SK-N-SH treated with all-trans-retinoic acid at 6 μM for 48 hours (cell line): Measurements from ENCODE around the gene KIFAP3.
"Not testable (repeated sequence)": the region's sequence is repeated elsewhere in the genome, so short reads cannot be mapped to it uniquely, and the experiment has no call there.

Experiments used
- ATAC-seq: fragments of 200-7000 bp; cut with Tn5 transposase; 3 replicates; pipeline ENCODE4 v1.9.1; 2020; ENCODE audit warnings: mild to moderate bottlenecking, moderate library complexity
- ARNTL ChIP-seq: fragments of 450-650 bp; formaldehyde crosslinking; IDR thresholded peaks from 2 replicates; pipeline ENCODE4 v1.5.0; 2020; ENCODE audit warnings: low read depth, mild to moderate bottlenecking, moderate library complexity, borderline replicate concordance
- BACH2 ChIP-seq: fragments of 250-450 bp; sonication (Bioruptor Pico); IDR thresholded peaks from 2 replicates; pipeline ENCODE4 v1.9.0; 2021; ENCODE audit warnings: mild to moderate bottlenecking, borderline replicate concordance
- CSDC2 ChIP-seq: fragments of 250-450 bp; sonication (Bioruptor Pico); IDR thresholded peaks from 2 replicates; pipeline ENCODE4 v1.5.0; 2020; ENCODE audit warnings: mild to moderate bottlenecking, moderate library complexity
- OSR1 ChIP-seq: fragments of 250-450 bp; sonication (Bioruptor Pico); IDR thresholded peaks from 2 replicates; pipeline ENCODE4 v1.8.0; 2022; ENCODE audit warnings: moderate library complexity, mild to moderate bottlenecking, inconsistent platforms
- PPARA ChIP-seq: fragments of 250-450 bp; sonication (Bioruptor Pico); IDR thresholded peaks from 2 replicates; pipeline ENCODE4 v1.5.0; 2020; ENCODE audit warnings: mild to moderate bottlenecking, borderline replicate concordance
- RARB ChIP-seq: fragments of 250-450 bp; sonication (Bioruptor Pico); IDR thresholded peaks from 2 replicates; pipeline ENCODE4 v1.8.0; 2021; ENCODE audit warnings: mild to moderate bottlenecking, moderate library complexity
- SNAI2 ChIP-seq: fragments of 250-450 bp; sonication (Bioruptor Pico); IDR thresholded peaks from 2 replicates; pipeline ENCODE4 v1.5.0; 2020; ENCODE audit warnings: mild to moderate bottlenecking, moderate library complexity
- TCF4 ChIP-seq: fragments of 250-450 bp; sonication (Bioruptor Pico); IDR thresholded peaks from 2 replicates; pipeline ENCODE4 v1.8.0; 2021; ENCODE audit warnings: mild to moderate bottlenecking, moderate library complexity, borderline replicate concordance
- TOX ChIP-seq: fragments of 250-450 bp; sonication (Bioruptor Pico); IDR thresholded peaks from 2 replicates; pipeline ENCODE4 v1.8.0; 2021; ENCODE audit warnings: mild to moderate bottlenecking, moderate library complexity, borderline replicate concordance
- ZC3H10 ChIP-seq: fragments of 250-450 bp; sonication (Bioruptor Pico); IDR thresholded peaks from 2 replicates; pipeline ENCODE4 v1.5.1; 2021; ENCODE audit warnings: mild to moderate bottlenecking, moderate library complexity
- ZFP3 ChIP-seq: fragments of 250-450 bp; sonication (Bioruptor Pico); IDR thresholded peaks from 2 replicates; pipeline ENCODE4 v1.5.0; 2020; ENCODE audit warnings: mild to moderate bottlenecking, moderate library complexity
- ZFP30 ChIP-seq: fragments of 450-650 bp; formaldehyde crosslinking; IDR thresholded peaks from 2 replicates; pipeline ENCODE4 v1.5.0; 2022; ENCODE audit warnings: mild to moderate bottlenecking, moderate library complexity
- ZNF70 ChIP-seq: fragments of 450-650 bp; formaldehyde crosslinking; IDR thresholded peaks from 2 replicates; pipeline ENCODE4 v1.5.0; 2020; ENCODE audit warnings: mild to moderate bottlenecking, moderate library complexity
- ZNF8 ChIP-seq: fragments of 450-650 bp; formaldehyde crosslinking; IDR thresholded peaks from 2 replicates; pipeline ENCODE4 v1.5.0; 2020; ENCODE audit warnings: mild to moderate bottlenecking, moderate library complexity
- TF ChIP-seq, protein P1 (sequence below): fragments of 250-450 bp; sonication (Bioruptor Pico); IDR thresholded peaks from 2 replicates; pipeline ENCODE4 v1.8.0; 2021; ENCODE audit warnings: low read depth, mild to moderate bottlenecking, moderate library complexity, borderline replicate concordance
- TF ChIP-seq, protein P2 (sequence below): fragments of 250-450 bp; sonication (Bioruptor Pico); IDR thresholded peaks from 2 replicates; pipeline ENCODE4 v1.8.0; 2020; ENCODE audit warnings: mild to moderate bottlenecking, moderate library complexity, borderline replicate concordance
- TF ChIP-seq, protein P3 (sequence below): fragments of 250-450 bp; sonication (Bioruptor Pico); IDR thresholded peaks from 2 replicates; pipeline ENCODE4 v1.5.1; 2020; ENCODE audit warnings: low read depth, mild to moderate bottlenecking, moderate library complexity
- TF ChIP-seq, protein P4 (sequence below): fragments of 250-450 bp; sonication (Bioruptor Pico); IDR thresholded peaks from 2 replicates; pipeline ENCODE4 v1.5.0; 2020; ENCODE audit warnings: mild to moderate bottlenecking, moderate library complexity

The KIFAP3 gene

DNA sequence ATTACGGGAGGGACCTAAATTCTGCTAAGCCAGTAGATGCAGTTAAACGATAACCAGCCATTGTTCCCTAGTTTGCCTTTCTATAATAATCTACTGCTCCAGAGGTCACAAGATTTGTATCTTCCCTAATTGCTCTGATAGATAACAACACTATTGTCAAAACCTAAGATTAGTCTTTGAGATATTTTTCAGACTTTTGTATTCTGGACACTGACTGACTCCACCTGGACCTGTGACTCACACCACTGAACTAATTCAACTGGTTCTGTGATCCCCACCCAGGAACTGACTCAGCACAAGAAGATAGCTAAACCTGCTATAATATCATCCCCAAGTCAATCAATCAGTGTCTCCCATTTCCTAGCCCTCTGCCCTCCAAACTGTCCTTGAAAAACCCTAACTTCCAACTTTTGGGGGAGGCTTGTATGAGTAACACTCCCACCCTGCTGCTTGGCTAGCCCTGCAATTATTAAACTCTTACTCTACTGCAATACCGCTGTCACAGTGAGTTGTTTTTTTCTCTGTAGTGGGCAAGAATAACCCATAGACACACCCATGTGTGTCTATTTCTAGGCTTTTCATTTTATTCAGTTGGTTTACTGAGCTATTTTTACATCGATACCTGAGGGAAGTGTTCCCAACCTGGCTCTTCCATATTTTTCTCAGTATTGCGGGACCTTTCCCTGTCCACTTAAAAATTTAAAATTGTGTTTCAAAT is 11.2 kb downstream of the KIFAP3 start (continued):
- TF ChIP-seq, protein P1, sequence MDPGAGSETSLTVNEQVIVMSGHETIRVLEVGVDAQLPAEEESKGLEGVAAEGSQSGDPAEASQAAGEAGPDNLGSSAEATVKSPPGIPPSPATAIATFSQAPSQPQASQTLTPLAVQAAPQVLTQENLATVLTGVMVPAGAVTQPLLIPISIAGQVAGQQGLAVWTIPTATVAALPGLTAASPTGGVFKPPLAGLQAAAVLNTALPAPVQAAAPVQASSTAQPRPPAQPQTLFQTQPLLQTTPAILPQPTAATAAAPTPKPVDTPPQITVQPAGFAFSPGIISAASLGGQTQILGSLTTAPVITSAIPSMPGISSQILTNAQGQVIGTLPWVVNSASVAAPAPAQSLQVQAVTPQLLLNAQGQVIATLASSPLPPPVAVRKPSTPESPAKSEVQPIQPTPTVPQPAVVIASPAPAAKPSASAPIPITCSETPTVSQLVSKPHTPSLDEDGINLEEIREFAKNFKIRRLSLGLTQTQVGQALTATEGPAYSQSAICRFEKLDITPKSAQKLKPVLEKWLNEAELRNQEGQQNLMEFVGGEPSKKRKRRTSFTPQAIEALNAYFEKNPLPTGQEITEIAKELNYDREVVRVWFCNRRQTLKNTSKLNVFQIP (CRISPR knock-in tag): no peak

DNA sequence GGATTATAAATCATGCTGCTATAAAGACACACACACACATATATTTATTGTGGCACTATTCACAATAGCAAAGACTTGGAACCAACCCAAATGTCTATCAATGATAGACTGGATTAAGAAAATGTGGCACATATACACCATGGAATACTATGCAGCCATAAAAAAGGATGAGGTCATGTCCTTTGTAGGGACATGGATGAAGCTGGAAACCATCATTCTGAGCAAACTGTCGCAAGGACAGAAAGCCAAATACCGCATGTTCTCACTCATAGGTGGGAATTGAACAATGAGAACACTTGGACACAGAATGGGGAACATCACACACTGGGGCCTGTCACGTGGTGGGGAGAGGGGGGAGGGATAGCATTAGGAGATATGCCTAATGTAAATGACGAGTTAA is 12.8 kb downstream of the KIFAP3 start:
- not testable (repeated sequence) for ATAC-seq

DNA sequence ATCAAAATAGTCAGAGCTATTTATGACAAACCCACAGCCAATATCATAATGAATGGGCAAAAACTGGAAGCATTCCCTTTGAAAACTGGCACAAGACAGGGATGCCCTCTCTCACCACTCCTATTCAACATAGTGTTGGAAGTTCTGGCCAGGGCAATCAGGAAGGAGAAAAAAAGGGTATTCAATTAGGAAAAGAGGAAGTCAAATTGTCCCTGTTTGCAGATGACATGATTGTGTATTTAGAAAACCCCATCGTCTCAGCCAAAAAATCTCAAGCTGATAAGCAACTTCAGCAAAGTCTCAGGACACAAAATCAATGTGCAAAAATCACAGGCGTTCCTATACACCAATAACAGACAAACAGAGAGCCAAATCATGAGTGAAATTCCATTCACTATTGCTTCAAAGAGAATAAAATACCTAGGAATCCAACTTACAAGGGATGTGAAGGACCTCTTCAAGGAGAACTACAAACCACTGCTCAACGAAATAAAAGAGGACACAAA is 14.4 kb downstream of the KIFAP3 start:
- not testable (repeated sequence) for ATAC-seq

DNA sequence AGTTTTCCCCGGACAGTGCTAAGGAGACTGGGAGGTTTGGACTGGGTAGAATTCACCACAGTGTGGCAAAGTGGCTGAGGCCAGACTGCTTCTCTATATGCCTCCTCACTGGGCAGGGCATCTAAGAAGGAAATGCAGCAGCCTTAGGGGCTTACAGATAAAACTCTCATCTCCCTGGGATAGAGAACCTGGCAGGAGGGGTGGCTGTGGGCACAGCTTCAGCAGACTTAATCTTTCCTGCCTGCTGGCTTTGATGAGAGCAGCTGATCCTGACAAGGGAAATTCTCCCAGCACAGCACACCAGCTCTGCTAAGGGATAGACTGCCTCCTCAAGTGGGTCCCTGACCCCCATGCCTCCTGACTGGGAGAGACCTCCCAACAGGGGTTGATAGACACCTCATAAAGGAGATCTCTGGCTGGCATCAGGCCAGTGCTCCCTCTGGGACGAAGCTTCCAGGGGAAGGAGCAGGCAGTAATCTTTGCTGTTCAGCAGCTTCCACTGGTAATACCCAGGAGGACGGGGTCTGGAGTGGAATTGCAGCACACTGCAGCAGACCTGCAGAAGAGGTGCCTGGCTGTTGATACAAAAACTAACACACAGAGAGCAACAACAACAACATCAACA is 25.2 kb downstream of the KIFAP3 start:
- ATAC-seq: no peak
- TF ChIP-seq RARB (CRISPR knock-in tag) (no peak), ZNF70 (CRISPR knock-in tag) (no peak), OSR1 (CRISPR knock-in tag) (no peak), BACH2 (CRISPR knock-in tag) (no peak), ZFP3 (CRISPR knock-in tag) (no peak), ARNTL (CRISPR knock-in tag) (no peak), SNAI2 (no peak), TCF4 (CRISPR knock-in tag) (no peak), ZNF8 (CRISPR knock-in tag) (no peak), ZFP30 (no peak)
- TF ChIP-seq, protein P2, sequence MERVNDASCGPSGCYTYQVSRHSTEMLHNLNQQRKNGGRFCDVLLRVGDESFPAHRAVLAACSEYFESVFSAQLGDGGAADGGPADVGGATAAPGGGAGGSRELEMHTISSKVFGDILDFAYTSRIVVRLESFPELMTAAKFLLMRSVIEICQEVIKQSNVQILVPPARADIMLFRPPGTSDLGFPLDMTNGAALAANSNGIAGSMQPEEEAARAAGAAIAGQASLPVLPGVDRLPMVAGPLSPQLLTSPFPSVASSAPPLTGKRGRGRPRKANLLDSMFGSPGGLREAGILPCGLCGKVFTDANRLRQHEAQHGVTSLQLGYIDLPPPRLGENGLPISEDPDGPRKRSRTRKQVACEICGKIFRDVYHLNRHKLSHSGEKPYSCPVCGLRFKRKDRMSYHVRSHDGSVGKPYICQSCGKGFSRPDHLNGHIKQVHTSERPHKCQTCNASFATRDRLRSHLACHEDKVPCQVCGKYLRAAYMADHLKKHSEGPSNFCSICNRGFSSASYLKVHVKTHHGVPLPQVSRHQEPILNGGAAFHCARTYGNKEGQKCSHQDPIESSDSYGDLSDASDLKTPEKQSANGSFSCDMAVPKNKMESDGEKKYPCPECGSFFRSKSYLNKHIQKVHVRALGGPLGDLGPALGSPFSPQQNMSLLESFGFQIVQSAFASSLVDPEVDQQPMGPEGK (CRISPR knock-in tag): no peak
- TF ChIP-seq, protein P3, sequence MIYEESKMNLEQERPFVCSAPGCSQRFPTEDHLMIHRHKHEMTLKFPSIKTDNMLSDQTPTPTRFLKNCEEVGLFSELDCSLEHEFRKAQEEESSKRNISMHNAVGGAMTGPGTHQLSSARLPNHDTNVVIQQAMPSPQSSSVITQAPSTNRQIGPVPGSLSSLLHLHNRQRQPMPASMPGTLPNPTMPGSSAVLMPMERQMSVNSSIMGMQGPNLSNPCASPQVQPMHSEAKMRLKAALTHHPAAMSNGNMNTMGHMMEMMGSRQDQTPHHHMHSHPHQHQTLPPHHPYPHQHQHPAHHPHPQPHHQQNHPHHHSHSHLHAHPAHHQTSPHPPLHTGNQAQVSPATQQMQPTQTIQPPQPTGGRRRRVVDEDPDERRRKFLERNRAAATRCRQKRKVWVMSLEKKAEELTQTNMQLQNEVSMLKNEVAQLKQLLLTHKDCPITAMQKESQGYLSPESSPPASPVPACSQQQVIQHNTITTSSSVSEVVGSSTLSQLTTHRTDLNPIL: no peak

DNA sequence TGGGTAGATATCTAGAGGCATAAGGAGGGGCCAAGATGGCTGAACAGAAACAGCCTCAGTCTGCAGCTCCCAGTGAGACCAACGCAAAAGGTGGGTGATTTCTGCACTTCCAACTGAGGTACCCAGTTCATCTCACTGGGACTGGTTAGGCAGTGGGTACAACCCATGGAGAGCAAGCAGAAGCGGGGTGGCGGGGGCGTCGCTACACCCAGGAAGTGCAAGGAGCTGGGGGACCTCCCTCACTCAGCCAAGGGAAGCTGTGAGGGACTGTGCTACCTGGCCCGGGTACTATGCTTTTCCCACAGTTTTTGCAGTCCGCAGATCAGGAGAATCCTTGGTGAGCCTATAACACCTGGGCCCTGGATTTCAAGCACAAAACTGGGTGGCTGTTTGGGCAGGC is 26.0 kb downstream of the KIFAP3 start:
- TF ChIP-seq BACH2 (CRISPR knock-in tag): no peak
- TF ChIP-seq TCF4 (CRISPR knock-in tag): no peak
- TF ChIP-seq TOX: no peak
- no peak for TF ChIP-seq PPARA (CRISPR knock-in tag)
- TF ChIP-seq CSDC2 (CRISPR knock-in tag): no peak
- no peak for TF ChIP-seq ZFP30
- no peak for TF ChIP-seq RARB (CRISPR knock-in tag)
- TF ChIP-seq, protein P4, sequence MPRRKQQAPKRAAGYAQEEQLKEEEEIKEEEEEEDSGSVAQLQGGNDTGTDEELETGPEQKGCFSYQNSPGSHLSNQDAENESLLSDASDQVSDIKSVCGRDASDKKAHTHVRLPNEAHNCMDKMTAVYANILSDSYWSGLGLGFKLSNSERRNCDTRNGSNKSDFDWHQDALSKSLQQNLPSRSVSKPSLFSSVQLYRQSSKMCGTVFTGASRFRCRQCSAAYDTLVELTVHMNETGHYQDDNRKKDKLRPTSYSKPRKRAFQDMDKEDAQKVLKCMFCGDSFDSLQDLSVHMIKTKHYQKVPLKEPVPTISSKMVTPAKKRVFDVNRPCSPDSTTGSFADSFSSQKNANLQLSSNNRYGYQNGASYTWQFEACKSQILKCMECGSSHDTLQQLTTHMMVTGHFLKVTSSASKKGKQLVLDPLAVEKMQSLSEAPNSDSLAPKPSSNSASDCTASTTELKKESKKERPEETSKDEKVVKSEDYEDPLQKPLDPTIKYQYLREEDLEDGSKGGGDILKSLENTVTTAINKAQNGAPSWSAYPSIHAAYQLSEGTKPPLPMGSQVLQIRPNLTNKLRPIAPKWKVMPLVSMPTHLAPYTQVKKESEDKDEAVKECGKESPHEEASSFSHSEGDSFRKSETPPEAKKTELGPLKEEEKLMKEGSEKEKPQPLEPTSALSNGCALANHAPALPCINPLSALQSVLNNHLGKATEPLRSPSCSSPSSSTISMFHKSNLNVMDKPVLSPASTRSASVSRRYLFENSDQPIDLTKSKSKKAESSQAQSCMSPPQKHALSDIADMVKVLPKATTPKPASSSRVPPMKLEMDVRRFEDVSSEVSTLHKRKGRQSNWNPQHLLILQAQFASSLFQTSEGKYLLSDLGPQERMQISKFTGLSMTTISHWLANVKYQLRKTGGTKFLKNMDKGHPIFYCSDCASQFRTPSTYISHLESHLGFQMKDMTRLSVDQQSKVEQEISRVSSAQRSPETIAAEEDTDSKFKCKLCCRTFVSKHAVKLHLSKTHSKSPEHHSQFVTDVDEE (CRISPR knock-in tag): no peak
- no peak for TF ChIP-seq ZC3H10 (CRISPR knock-in tag)
- TF ChIP-seq ARNTL (CRISPR knock-in tag): no peak
- TF ChIP-seq, all 23 proteins: peak for 0
- ATAC-seq: no peak
